Testis (tissue), 2 donors: ENCODE data around the gene SMURF1.

Source experiments
- CTCF ChIP-seq, 3 experiments: fragments of 450-650 bp in 2 of 3; fragments of 200-600 bp in 1 of 3; sonication (generic) in 1 of 3; IDR thresholded peaks; one replicate each; pipeline ENCODE4 v1.5.1; 2016 to 2019; ENCODE audit warnings: antibody characterized with exemption in 3 of 3, mild to moderate bottlenecking in 2 of 3, moderate library complexity in 1 of 3
- POLR2A ChIP-seq: fragments of 450-650 bp; IDR thresholded peaks from one replicate; pipeline ENCODE4 v1.6.1; 2017; ENCODE audit warnings: antibody characterized with exemption, mild to moderate bottlenecking, moderate library complexity

GRCh38 chr7:99112979-99113378 lies 30.9 kb downstream of the SMURF1 start:
- TF ChIP-seq POLR2A (no peak), CTCF (IDR thresholded peaks at IDR 0.05) (no peak)
